ENCODE data around the gene PARD6A.

DNA sequence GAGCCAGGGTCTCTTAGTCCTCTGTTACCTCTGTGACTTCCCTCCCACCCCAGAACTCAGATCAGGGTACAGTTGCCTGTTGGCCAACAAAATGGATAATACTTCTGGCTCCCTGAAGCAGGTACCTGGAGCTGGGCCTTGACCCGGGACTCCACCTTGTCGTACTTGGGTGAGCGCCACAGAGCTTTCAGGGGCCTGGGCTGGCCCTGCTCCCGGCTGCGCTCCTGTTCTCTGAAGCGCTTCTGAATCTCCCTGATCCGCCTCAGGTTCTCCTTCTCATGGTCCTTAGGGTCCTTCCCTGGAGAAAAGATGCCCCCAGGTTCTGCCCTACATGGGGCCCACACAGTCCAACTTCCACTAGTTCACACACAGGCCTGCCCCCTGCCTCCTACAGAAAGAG is 4.1 kb downstream of the PARD6A start:
- TF ChIP-seq POLR2AphosphoS5 (IDR thresholded peaks at IDR 0.05; ENCODE audit: low read depth, low read length) (no peak), TAF1 (IDR thresholded peaks at IDR 0.05; ENCODE audit: borderline replicate concordance, low read depth, low read length) (no peak)

Measured in GM12892 (cell line).